Breast epithelium (tissue), 4 donors: ENCODE measurements around the gene MRPS15. TPM values are rescaled to one million over a fixed set of nuclear protein-coding genes. Genes with fewer than 3 reads are reported as not detected.

Experiments used
- DNase-seq, 2 donors: peaks; one replicate each; pipeline ENCODE4 v3.0.0-alpha.2; 2019; ENCODE audit warnings: low spot score in 2 of 2
- H3K27ac ChIP-seq, 2 donors: fragments of 200-600 bp; sonication (generic) in 1 of 2; one replicate each; pipeline ENCODE4 v1.5.1; 2016 to 2019; ENCODE audit warnings: mild to moderate bottlenecking in 1 of 2
- H3K27me3 ChIP-seq, 2 donors: fragments of 200-600 bp; sonication (generic) in 1 of 2; one replicate each; pipeline versions ENCODE4 v1.5.1 to v1.6.0; 2017 to 2019; ENCODE audit warnings: control low read depth in 1 of 2, mild to moderate bottlenecking in 1 of 2
- H3K36me3 ChIP-seq: fragments of 200-600 bp; one replicate; pipeline ENCODE4 v1.5.1; 2019
- H3K4me1 ChIP-seq, 2 donors: fragments of 200-600 bp; sonication (generic); one replicate each; pipeline ENCODE4 v1.5.1; 2016 to 2019; ENCODE audit warnings: control low read depth in 1 of 2
- H3K4me3 ChIP-seq, 3 donors: fragments of 200-600 bp; sonication (generic); 1 replicate in 2 of 3; 2 replicates in 1 of 3; pipeline ENCODE4 v1.5.1; 2016 to 2019; ENCODE audit warnings: mild to moderate bottlenecking in 3 of 3, moderate library complexity in 2 of 3
- H3K9me3 ChIP-seq, 2 donors: fragments of 200-600 bp; sonication (generic) in 1 of 2; one replicate each; pipeline ENCODE4 v1.5.1; 2016 to 2019; ENCODE audit warnings: control low read depth in 1 of 2
- CTCF ChIP-seq, 3 donors: fragments of 450-650 bp; IDR thresholded peaks; one replicate each; pipeline ENCODE4 v1.5.1; 2016 to 2017; ENCODE audit warnings: antibody characterized with exemption in 3 of 3, mild to moderate bottlenecking in 3 of 3, moderate library complexity in 3 of 3
- POLR2A ChIP-seq: fragments of 450-650 bp; IDR thresholded peaks from one replicate; pipeline ENCODE4 v1.6.1; 2016; ENCODE audit warnings: antibody characterized with exemption, mild to moderate bottlenecking, moderate library complexity
- POLR2AphosphoS5 ChIP-seq, 3 donors: sonication (generic); formaldehyde crosslinking; IDR thresholded peaks; one replicate each; pipeline ENCODE4 v1.6.1; 2017; ENCODE audit warnings: antibody characterized with exemption in 3 of 3
- intact Hi-C: fragments of 100-400 bp; cut with DNase I; formaldehyde crosslinking; loops from one replicate; pipeline ENCODE4 v1.15.1; 2023; ENCODE audit warnings: low total_unique reads
- total RNA-seq, 3 donors: library from RNA; depleted of rRNA; stranded (reverse); fragments of >200 nt; gene quantifications; one replicate each; pipeline ENCODE4 v1.1.0, GENCODE V29; 2016

Gene MRPS15
- total RNA-seq, 3 donors from 2014 or later = 72.9 to 99.1 (median 79.3) TPM

- Histone ChIP-seq H3K4me1 (no peaks in the 10 kb centered on the region), H3K4me3 (no peak overlapping the region), H3K27ac (no peak overlapping the region)
Observed at GRCh38 chr1:36476945-36477344, 12.8 kb upstream of the MRPS15 start.

GRCh38 chr1:36475910-36476604 is 11.9 kb upstream of the MRPS15 start:
- Histone ChIP-seq H3K27ac (no peak overlapping the region), H3K4me3 (no peak overlapping the region), H3K9me3 (no peaks in the 10 kb centered on the region), H3K36me3 (no peaks in the 10 kb centered on the region), H3K27me3 (no peaks in the 10 kb centered on the region), H3K4me1 (no peaks in the 10 kb centered on the region)
- intact Hi-C loops = no loop called here
- TF ChIP-seq POLR2A (no peak), CTCF (IDR thresholded peaks at IDR 0.05) (no peak), POLR2AphosphoS5 (IDR thresholded peaks at IDR 0.05) (no peak)
- DNase-seq = no peak

More at GRCh38 chr1:36476945-36477344, 12.8 kb upstream of the MRPS15 start:
- Histone ChIP-seq H3K27me3 (no peaks in the 10 kb centered on the region), H3K9me3 (no peaks in the 10 kb centered on the region), H3K36me3 (no peaks in the 10 kb centered on the region)
- intact Hi-C loops = no loop called here
- no peak for DNase-seq
- TF ChIP-seq POLR2A (no peak), CTCF (IDR thresholded peaks at IDR 0.05) (no peak), POLR2AphosphoS5 (IDR thresholded peaks at IDR 0.05) (no peak)

- Histone ChIP-seq H3K36me3 (no peaks in the 10 kb centered on the region), H3K4me1 (no peaks in the 10 kb centered on the region), H3K9me3 (no peaks in the 10 kb centered on the region), H3K27me3 (no peaks in the 10 kb centered on the region), H3K4me3 (no peak overlapping the region), H3K27ac (no peak overlapping the region)
- intact Hi-C loops = no loop called here
- TF ChIP-seq POLR2AphosphoS5 (IDR thresholded peaks at IDR 0.05) = no peak
- no peak for TF ChIP-seq CTCF (IDR thresholded peaks at IDR 0.05)
- no peak for TF ChIP-seq POLR2A
- DNase-seq = no peak
Observed at GRCh38 chr1:36475341-36475740, 11.2 kb upstream of the MRPS15 start.

GRCh38 chr1:36472656-36473055 is 8.5 kb upstream of the MRPS15 start:
- H3K9me3 ChIP-seq = no peaks in the 10 kb centered on the region
- intact Hi-C loops = no loop called here
- no peaks in the 10 kb centered on the region for H3K4me1 ChIP-seq
- no peak for DNase-seq
- H3K27me3 ChIP-seq = no peaks in the 10 kb centered on the region
- no peak overlapping the region for H3K27ac ChIP-seq
- TF ChIP-seq POLR2AphosphoS5 (IDR thresholded peaks at IDR 0.05) = no peak
- no peak for TF ChIP-seq CTCF (IDR thresholded peaks at IDR 0.05)
- no peak for TF ChIP-seq POLR2A
- no peaks in the 10 kb centered on the region for H3K36me3 ChIP-seq
- H3K4me3 ChIP-seq = no peak overlapping the region

- H3K27ac ChIP-seq = no peak overlapping the region
- no peaks in the 10 kb centered on the region for H3K4me1 ChIP-seq
- TF ChIP-seq POLR2AphosphoS5 (IDR thresholded peaks at IDR 0.05) (no peak), POLR2A (no peak), CTCF (IDR thresholded peaks at IDR 0.05) (no peak)
- H3K4me3 ChIP-seq = no peak overlapping the region
- H3K27me3 ChIP-seq = no peaks in the 10 kb centered on the region
- intact Hi-C loops = no loop called here
- no peaks in the 10 kb centered on the region for H3K9me3 ChIP-seq
- DNase-seq = no peak
- no peaks in the 10 kb centered on the region for H3K36me3 ChIP-seq
Observed at GRCh38 chr1:36471830-36472641, 7.9 kb upstream of the MRPS15 start.
